ENCODE data around the gene SARM1. TPM values are rescaled to one million over a fixed set of nuclear protein-coding genes. Genes with fewer than 3 reads are reported as not detected.

SARM1 gene
- 5.8 and 5.9 TPM in 2 replicates for total RNA-seq

DNA sequence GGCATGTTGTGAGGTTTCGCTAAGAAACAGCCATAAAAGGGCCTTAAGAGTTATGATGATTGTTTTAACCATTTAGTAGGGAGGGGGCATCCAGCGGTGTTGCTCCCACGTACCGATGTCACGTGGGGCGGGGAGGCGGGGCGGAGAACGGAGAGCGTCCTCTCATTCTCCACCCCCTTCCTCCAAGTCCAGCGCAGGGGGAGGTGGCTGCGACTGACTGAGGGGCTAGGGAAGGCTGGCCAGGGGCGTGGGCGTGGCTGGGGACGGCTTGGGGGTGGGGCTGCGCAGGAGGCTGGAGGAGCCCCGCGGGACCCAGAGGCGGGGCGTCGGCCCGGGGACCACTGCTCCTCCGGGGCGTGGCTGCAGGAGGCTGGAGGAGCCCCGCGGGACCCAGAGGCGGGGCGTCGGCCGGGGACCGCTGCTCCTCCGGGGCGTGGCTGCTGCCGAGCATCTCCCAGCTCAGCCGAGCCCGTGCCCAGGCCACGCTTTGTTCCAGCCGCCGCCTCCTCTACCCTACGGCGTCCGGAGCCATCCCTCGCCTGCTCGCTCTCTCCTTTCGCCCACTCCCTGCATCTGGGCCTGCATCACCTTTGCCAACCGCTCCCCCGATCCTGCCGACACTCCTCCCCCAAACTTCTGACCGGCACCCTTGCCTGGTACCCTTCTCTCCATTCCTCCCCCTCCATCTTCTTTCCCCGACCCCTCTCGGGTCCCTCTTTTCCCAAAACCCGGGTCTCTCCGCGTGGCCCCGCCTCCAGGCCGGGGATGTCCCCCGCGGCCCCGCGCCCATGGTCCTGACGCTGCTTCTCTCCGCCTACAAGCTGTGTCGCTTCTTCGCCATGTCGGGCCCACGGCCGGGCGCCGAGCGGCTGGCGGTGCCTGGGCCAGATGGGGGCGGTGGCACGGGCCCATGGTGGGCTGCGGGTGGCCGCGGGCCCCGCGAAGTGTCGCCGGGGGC is at the start of gene SARM1:
Gene SARM1, plus strand, starts transcription at position 450 of the 958 bp plus-strand sequence. Its CDS starts 339 bp downstream, at position 789.
- peaks cover 16% of the 10 kb centered on the region for H3K27me3 ChIP-seq (ENCODE audit: insufficient read depth, low read length)
- TF ChIP-seq, protein P1, sequence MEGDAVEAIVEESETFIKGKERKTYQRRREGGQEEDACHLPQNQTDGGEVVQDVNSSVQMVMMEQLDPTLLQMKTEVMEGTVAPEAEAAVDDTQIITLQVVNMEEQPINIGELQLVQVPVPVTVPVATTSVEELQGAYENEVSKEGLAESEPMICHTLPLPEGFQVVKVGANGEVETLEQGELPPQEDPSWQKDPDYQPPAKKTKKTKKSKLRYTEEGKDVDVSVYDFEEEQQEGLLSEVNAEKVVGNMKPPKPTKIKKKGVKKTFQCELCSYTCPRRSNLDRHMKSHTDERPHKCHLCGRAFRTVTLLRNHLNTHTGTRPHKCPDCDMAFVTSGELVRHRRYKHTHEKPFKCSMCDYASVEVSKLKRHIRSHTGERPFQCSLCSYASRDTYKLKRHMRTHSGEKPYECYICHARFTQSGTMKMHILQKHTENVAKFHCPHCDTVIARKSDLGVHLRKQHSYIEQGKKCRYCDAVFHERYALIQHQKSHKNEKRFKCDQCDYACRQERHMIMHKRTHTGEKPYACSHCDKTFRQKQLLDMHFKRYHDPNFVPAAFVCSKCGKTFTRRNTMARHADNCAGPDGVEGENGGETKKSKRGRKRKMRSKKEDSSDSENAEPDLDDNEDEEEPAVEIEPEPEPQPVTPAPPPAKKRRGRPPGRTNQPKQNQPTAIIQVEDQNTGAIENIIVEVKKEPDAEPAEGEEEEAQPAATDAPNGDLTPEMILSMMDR (IDR thresholded peaks at IDR 0.05; ENCODE audit: extremely low read depth, low read depth, low read length): no peak
- peak within 1 kb of the TSS; percentile 65 for H3K4me3 ChIP-seq (ENCODE audit: insufficient read depth, low read length)
- H3K9me3 ChIP-seq (ENCODE audit: low read depth, low read length): no peaks in the 10 kb centered on the region
- H3K4me2 ChIP-seq (ENCODE audit: insufficient read depth, low read length): peak within 1 kb of the TSS; percentile 79
- H4K20me1 ChIP-seq (ENCODE audit: insufficient read depth, low read length): peaks cover 14% of the 10 kb centered on the region
- H2AFZ ChIP-seq (ENCODE audit: low read length): no peak within 1 kb of the TSS
- H3K36me3 ChIP-seq (ENCODE audit: insufficient read depth, low read length): no peaks in the 10 kb centered on the region
- peak; percentile 98 for DNase-seq (ENCODE audit: insufficient read length, low spot score, missing footprints)
- H3K27ac ChIP-seq (ENCODE audit: low read depth, low read length): no peak within 1 kb of the TSS
- H3K79me2 ChIP-seq (ENCODE audit: insufficient read depth, low read length): no peaks in the 10 kb centered on the region
- peaks cover 7% of the 10 kb centered on the region for H3K4me1 ChIP-seq (ENCODE audit: insufficient read depth, low read length)

DNA sequence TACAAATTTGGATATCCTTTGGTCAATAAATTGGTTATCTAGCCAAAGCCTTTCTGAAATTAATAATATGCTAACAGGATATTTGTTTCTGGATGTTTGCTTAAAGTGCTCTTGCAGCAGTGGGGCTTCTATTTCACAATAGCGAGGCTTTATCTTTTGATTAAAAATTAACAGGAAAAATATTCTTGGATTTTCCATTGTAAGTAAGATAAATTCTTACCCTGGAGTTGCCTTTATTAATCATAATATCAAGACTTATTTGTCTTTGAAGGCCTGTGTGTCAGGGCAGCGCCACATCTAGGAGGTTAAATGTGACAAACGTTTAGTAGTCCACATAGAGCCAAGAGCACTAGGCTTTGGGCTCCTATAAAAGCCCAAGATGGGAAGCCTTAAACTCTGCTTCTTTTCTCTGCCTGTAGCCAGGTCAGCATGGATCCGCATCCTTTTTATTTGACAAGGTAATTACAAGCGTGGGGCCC is 47.2 kb upstream of the SARM1 start:
- Histone ChIP-seq H3K36me3 (ENCODE audit: insufficient read depth, low read length) (peaks cover 22% of the 10 kb centered on the region), H3K4me3 (ENCODE audit: insufficient read depth, low read length) (no peak overlapping the region), H3K9me3 (ENCODE audit: low read depth, low read length) (no peaks in the 10 kb centered on the region), H3K27me3 (ENCODE audit: insufficient read depth, low read length) (no peaks in the 10 kb centered on the region), H3K4me2 (ENCODE audit: insufficient read depth, low read length) (no peak overlapping the region), H4K20me1 (ENCODE audit: insufficient read depth, low read length) (peaks cover 3% of the 10 kb centered on the region), H2AFZ (ENCODE audit: low read length) (no peak overlapping the region), H3K4me1 (ENCODE audit: insufficient read depth, low read length) (peaks cover 11% of the 10 kb centered on the region), H3K79me2 (ENCODE audit: insufficient read depth, low read length) (peaks cover 20% of the 10 kb centered on the region), H3K27ac (ENCODE audit: low read depth, low read length) (no peak overlapping the region)
- TF ChIP-seq, protein P1 (IDR thresholded peaks at IDR 0.05; ENCODE audit: extremely low read depth, low read depth, low read length): no peak
- DNase-seq (ENCODE audit: insufficient read length, low spot score, missing footprints): no peak

DNA sequence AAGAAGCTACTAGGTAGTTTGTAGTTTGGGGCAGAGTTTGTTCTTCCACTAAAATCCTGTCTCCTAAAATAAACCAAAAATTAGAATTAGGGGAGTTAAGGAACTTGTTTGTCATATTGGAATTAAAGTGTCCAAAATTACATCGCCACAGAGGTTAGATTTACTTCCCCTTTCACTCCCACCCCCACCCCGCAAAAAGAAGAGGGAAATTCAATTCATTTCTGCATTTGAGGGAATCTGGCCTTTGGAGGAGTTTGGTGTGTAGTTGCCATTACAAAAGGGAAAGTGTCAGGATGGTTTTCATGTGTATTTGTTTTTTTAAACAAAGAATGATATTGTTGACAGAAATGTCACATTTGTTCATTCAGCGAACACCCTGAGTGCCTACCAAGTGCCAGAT is 46.7 kb upstream of the SARM1 start:
- Histone ChIP-seq H3K27ac (ENCODE audit: low read depth, low read length) (no peak overlapping the region), H3K36me3 (ENCODE audit: insufficient read depth, low read length) (peaks cover 25% of the 10 kb centered on the region), H3K4me3 (ENCODE audit: insufficient read depth, low read length) (no peak overlapping the region), H3K9me3 (ENCODE audit: low read depth, low read length) (no peaks in the 10 kb centered on the region), H3K27me3 (ENCODE audit: insufficient read depth, low read length) (no peaks in the 10 kb centered on the region), H3K4me1 (ENCODE audit: insufficient read depth, low read length) (peaks cover 6% of the 10 kb centered on the region), H2AFZ (ENCODE audit: low read length) (peak overlapping the region; percentile 10), H4K20me1 (ENCODE audit: insufficient read depth, low read length) (peaks cover 5% of the 10 kb centered on the region), H3K4me2 (ENCODE audit: insufficient read depth, low read length) (no peak overlapping the region), H3K79me2 (ENCODE audit: insufficient read depth, low read length) (peaks cover 17% of the 10 kb centered on the region)
- no peak for DNase-seq (ENCODE audit: insufficient read length, low spot score, missing footprints)
- TF ChIP-seq, protein P1 (IDR thresholded peaks at IDR 0.05; ENCODE audit: extremely low read depth, low read depth, low read length): no peak

DNA sequence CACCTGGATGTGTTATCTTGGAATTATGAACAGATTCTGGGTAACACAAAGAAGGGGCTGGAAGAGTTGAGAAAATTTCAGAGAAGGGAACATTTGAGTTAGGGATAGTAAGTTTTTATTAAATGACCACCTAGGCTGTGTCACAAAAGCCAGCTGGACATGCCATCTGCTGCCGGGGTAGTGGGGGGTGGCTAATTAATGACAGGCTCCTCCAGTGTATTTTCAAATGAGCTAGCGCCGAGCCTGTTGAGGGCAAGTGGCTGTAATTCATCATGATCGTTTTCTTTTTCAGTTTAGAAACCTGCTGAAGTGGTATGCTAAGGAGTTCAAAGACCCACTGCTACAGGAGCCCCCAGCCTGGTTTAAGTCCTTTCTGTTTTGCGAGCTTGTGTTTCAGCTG is 46.3 kb upstream of the SARM1 start:
- Histone ChIP-seq H3K4me1 (ENCODE audit: insufficient read depth, low read length) (peaks cover 2% of the 10 kb centered on the region), H3K27ac (ENCODE audit: low read depth, low read length) (no peak overlapping the region), H3K79me2 (ENCODE audit: insufficient read depth, low read length) (peaks cover 13% of the 10 kb centered on the region), H3K9me3 (ENCODE audit: low read depth, low read length) (no peaks in the 10 kb centered on the region), H2AFZ (ENCODE audit: low read length) (peak overlapping the region; percentile 10), H3K4me3 (ENCODE audit: insufficient read depth, low read length) (no peak overlapping the region), H4K20me1 (ENCODE audit: insufficient read depth, low read length) (peaks cover 5% of the 10 kb centered on the region), H3K36me3 (ENCODE audit: insufficient read depth, low read length) (peaks cover 25% of the 10 kb centered on the region), H3K4me2 (ENCODE audit: insufficient read depth, low read length) (no peak overlapping the region), H3K27me3 (ENCODE audit: insufficient read depth, low read length) (no peaks in the 10 kb centered on the region)
- DNase-seq (ENCODE audit: insufficient read length, low spot score, missing footprints): no peak
- TF ChIP-seq, protein P1 (IDR thresholded peaks at IDR 0.05; ENCODE audit: extremely low read depth, low read depth, low read length): no peak
